ENCODE data around the gene TRPC4. TPM values are rescaled to one million over a fixed set of nuclear protein-coding genes. Genes with fewer than 3 reads are reported as not detected.

The TRPC4 gene
- total RNA-seq, 3 donors from 2014 or later: 0.29 to 0.98 (median 0.32) TPM

GRCh38 chr13:37679043-37679442, 190.5 kb downstream of the TRPC4 start:
- Histone ChIP-seq H3K27me3 (no peaks in the 10 kb centered on the region), H3K9me3 (no peaks in the 10 kb centered on the region), H3K4me3 (no peak overlapping the region), H3K27ac (no peak overlapping the region), H3K36me3 (no peaks in the 10 kb centered on the region), H3K4me1 (no peaks in the 10 kb centered on the region)
- TF ChIP-seq POLR2AphosphoS5 (IDR thresholded peaks at IDR 0.05): no peak
- no peak for TF ChIP-seq CTCF (IDR thresholded peaks at IDR 0.05)
- no peak for TF ChIP-seq POLR2A (IDR thresholded peaks at IDR 0.05)
- intact Hi-C loops (cut with DNase I; ENCODE audit: low total_unique reads): loop anchor here (5.0 kb wide), 1 partner anchor 178 kb away; no protein-coding TSS in a partner anchor
- no peak for DNase-seq (ENCODE audit: low spot score in 2 of 2)

GRCh38 chr13:37669845-37670244, 199.7 kb downstream of the TRPC4 start:
- no peak overlapping the region for H3K27ac ChIP-seq

GRCh38 chr13:37667702-37668101, 201.9 kb downstream of the TRPC4 start:
- H3K4me3 ChIP-seq: no peak overlapping the region
- H3K9me3 ChIP-seq: no peaks in the 10 kb centered on the region
- intact Hi-C loops (cut with DNase I; ENCODE audit: low total_unique reads): no loop called here
- TF ChIP-seq CTCF (IDR thresholded peaks at IDR 0.05): no peak
- no peak for TF ChIP-seq POLR2A (IDR thresholded peaks at IDR 0.05)
- TF ChIP-seq POLR2AphosphoS5 (IDR thresholded peaks at IDR 0.05): no peak
- no peaks in the 10 kb centered on the region for H3K4me1 ChIP-seq
- DNase-seq (ENCODE audit: low spot score in 2 of 2): no peak
- H3K27ac ChIP-seq: no peak overlapping the region
- H3K36me3 ChIP-seq: no peaks in the 10 kb centered on the region
- H3K27me3 ChIP-seq: no peaks in the 10 kb centered on the region

More at GRCh38 chr13:37669845-37670244, 199.7 kb downstream of the TRPC4 start:
- Histone ChIP-seq H3K4me1 (no peaks in the 10 kb centered on the region), H3K4me3 (no peak overlapping the region), H3K36me3 (no peaks in the 10 kb centered on the region), H3K9me3 (no peaks in the 10 kb centered on the region), H3K27me3 (no peaks in the 10 kb centered on the region)
- no peak for DNase-seq (ENCODE audit: low spot score in 2 of 2)
- intact Hi-C loops (cut with DNase I; ENCODE audit: low total_unique reads): no loop called here
- TF ChIP-seq POLR2AphosphoS5 (IDR thresholded peaks at IDR 0.05) (no peak), CTCF (IDR thresholded peaks at IDR 0.05) (no peak), POLR2A (IDR thresholded peaks at IDR 0.05) (no peak)

- no peak for DNase-seq (ENCODE audit: low spot score in 2 of 2)
- TF ChIP-seq CTCF (IDR thresholded peaks at IDR 0.05): no peak
- TF ChIP-seq POLR2AphosphoS5 (IDR thresholded peaks at IDR 0.05): no peak
- TF ChIP-seq POLR2A (IDR thresholded peaks at IDR 0.05): no peak
- intact Hi-C loops (cut with DNase I; ENCODE audit: low total_unique reads): no loop called here
- Histone ChIP-seq H3K4me3 (no peak overlapping the region), H3K9me3 (no peaks in the 10 kb centered on the region), H3K27ac (no peak overlapping the region), H3K4me1 (no peaks in the 10 kb centered on the region), H3K36me3 (no peaks in the 10 kb centered on the region), H3K27me3 (no peaks in the 10 kb centered on the region)
These were observed 203.5 kb downstream of the TRPC4 start for GRCh38 chr13:37666036-37666435.

GRCh38 chr13:37665420-37665819, 204.2 kb downstream of the TRPC4 start:
- no peaks in the 10 kb centered on the region for H3K4me1 ChIP-seq
- DNase-seq (ENCODE audit: low spot score in 2 of 2): no peak
- no peaks in the 10 kb centered on the region for H3K27me3 ChIP-seq
- H3K9me3 ChIP-seq: no peaks in the 10 kb centered on the region
- no peak overlapping the region for H3K27ac ChIP-seq
- no peaks in the 10 kb centered on the region for H3K36me3 ChIP-seq
- TF ChIP-seq CTCF (IDR thresholded peaks at IDR 0.05) (no peak), POLR2AphosphoS5 (IDR thresholded peaks at IDR 0.05) (no peak), POLR2A (IDR thresholded peaks at IDR 0.05) (no peak)
- no peak overlapping the region for H3K4me3 ChIP-seq
- intact Hi-C loops (cut with DNase I; ENCODE audit: low total_unique reads): no loop called here
